Ovary (tissue), 3 donors: Measurements from ENCODE around the gene CYP1A1.

Experiments
- EP300 ChIP-seq: sonication (generic); formaldehyde crosslinking; IDR thresholded peaks from one replicate; pipeline ENCODE4 v1.6.1; 2017; ENCODE audit warnings: antibody characterized with exemption
- POLR2A ChIP-seq: fragments of 450-650 bp; IDR thresholded peaks from one replicate; pipeline ENCODE4 v1.6.1; 2017; ENCODE audit warnings: antibody characterized with exemption, mild to moderate bottlenecking, moderate library complexity
- TF ChIP-seq, protein P1 (sequence below), 3 donors: fragments of 450-650 bp in 2 of 3; fragments of 200-600 bp in 1 of 3; IDR thresholded peaks; one replicate each; pipeline versions ENCODE4 v1.5.1 to v1.8.0; 2016 to 2022; ENCODE audit warnings: antibody characterized with exemption in 3 of 3, mild to moderate bottlenecking in 1 of 3
- donor health status: DM: no; HTN: no; CAD: no.

DNA sequence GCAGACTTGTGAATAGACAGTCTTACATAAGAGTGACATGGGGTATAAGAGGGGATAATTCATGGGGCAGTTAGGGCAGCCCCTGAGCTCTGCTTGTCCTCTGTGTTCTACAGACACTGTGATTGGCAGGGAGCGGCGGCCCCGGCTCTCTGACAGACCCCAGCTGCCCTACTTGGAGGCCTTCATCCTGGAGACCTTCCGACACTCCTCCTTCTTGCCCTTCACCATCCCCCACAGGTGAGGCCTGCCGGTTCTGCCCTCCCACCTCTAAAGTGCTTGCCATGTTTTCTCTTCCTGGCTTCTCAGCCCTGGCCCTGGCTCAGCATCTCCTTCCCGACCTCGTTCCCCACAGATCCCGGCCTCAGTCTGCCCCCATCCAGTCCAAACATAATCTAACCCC is 26.7 kb upstream of the CYP1A1 start:
- TF ChIP-seq POLR2A (no peak), EP300 (no peak)
- TF ChIP-seq, protein P1, sequence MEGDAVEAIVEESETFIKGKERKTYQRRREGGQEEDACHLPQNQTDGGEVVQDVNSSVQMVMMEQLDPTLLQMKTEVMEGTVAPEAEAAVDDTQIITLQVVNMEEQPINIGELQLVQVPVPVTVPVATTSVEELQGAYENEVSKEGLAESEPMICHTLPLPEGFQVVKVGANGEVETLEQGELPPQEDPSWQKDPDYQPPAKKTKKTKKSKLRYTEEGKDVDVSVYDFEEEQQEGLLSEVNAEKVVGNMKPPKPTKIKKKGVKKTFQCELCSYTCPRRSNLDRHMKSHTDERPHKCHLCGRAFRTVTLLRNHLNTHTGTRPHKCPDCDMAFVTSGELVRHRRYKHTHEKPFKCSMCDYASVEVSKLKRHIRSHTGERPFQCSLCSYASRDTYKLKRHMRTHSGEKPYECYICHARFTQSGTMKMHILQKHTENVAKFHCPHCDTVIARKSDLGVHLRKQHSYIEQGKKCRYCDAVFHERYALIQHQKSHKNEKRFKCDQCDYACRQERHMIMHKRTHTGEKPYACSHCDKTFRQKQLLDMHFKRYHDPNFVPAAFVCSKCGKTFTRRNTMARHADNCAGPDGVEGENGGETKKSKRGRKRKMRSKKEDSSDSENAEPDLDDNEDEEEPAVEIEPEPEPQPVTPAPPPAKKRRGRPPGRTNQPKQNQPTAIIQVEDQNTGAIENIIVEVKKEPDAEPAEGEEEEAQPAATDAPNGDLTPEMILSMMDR (IDR thresholded peaks at IDR 0.05), result no peak
